ENCODE measurements around the gene PWWP2A.

- no peak for TF ChIP-seq REST (IDR thresholded peaks at IDR 0.05)
- TF ChIP-seq ZSCAN20 (CRISPR knock-in tag; IDR thresholded peaks at IDR 0.05): no peak
- TF ChIP-seq CHD2 (IDR thresholded peaks at IDR 0.05; ENCODE audit: low read length, partially characterized antibody): no peak
- no peak for TF ChIP-seq NFE2L2 (conservative IDR thresholded peaks at IDR 0.05; ENCODE audit: low read length)
- no peak for TF ChIP-seq HOXA7 (CRISPR knock-in tag; IDR thresholded peaks at IDR 0.05)
- no peak for TF ChIP-seq CBX2 (IDR thresholded peaks at IDR 0.05; ENCODE audit: borderline replicate concordance, low read depth)
- no peak for TF ChIP-seq ELK1 (IDR thresholded peaks at IDR 0.05; ENCODE audit: low read depth, low read length)
- no peak for TF ChIP-seq CTCF (IDR thresholded peaks at IDR 0.05)
- no peak for TF ChIP-seq HMGXB4 (CRISPR knock-in tag; IDR thresholded peaks at IDR 0.05; ENCODE audit: borderline replicate concordance)
- no peak for TF ChIP-seq ATOH8 (CRISPR knock-in tag; IDR thresholded peaks at IDR 0.05; ENCODE audit: low read depth)
- TF ChIP-seq ZNF302 (CRISPR knock-in tag; IDR thresholded peaks at IDR 0.05): no peak
- no peak for TF ChIP-seq FOXS1 (CRISPR knock-in tag; IDR thresholded peaks at IDR 0.05)
- no peak for TF ChIP-seq RFX5 (IDR thresholded peaks at IDR 0.05)
These were observed 705 bp downstream of the PWWP2A start for GRCh38 chr5:160118349-160119141.

Data from A549 (cell line).